ENCODE data around the gene PDCD1. TPM values are rescaled to one million over a fixed set of nuclear protein-coding genes. Genes with fewer than 3 reads are reported as not detected.
"Not testable (repeated sequence)": the region's sequence is repeated elsewhere in the genome, so short reads cannot be mapped to it uniquely, and the experiment has no call there.

Gene PDCD1
- total and polyA plus RNA-seq, 12 donors, result 1.3 to 14.2 (median 3.2) TPM

DNA sequence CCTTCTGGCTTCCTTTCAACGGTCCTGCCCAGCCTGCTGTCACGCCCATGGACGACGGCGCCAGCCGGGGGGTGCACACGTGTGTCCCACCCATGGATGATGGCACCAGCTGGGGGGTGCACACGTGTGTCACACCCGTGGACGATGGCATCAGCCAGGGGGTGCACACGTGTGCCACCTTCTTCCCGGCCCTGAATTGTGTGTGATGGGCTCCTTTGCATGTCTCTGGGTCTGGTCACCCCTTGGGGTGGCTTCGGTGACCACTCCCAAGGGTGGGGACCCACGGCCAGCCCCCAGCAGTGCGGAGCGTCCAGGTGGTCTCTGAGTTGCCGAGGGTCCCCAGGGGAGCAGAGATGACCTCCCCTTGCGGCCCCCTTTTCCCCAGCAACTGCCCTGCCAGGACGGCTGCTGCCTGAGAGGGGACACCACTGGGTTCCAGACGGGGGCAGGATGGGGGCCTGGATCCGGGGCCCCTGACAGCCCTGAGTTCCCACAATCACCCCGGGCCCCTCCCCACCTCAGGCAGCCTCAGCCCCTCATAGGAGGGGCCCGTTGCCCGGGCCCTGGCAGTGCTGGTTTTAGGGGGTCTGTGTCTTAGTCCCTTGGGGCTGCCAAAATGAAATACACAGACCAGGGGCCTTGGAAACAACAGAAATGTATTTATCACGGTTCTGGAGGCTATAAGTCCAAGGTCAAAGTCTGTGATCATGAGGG lies 40.3 kb downstream of the PDCD1 start:
- TF ChIP-seq, protein P1, sequence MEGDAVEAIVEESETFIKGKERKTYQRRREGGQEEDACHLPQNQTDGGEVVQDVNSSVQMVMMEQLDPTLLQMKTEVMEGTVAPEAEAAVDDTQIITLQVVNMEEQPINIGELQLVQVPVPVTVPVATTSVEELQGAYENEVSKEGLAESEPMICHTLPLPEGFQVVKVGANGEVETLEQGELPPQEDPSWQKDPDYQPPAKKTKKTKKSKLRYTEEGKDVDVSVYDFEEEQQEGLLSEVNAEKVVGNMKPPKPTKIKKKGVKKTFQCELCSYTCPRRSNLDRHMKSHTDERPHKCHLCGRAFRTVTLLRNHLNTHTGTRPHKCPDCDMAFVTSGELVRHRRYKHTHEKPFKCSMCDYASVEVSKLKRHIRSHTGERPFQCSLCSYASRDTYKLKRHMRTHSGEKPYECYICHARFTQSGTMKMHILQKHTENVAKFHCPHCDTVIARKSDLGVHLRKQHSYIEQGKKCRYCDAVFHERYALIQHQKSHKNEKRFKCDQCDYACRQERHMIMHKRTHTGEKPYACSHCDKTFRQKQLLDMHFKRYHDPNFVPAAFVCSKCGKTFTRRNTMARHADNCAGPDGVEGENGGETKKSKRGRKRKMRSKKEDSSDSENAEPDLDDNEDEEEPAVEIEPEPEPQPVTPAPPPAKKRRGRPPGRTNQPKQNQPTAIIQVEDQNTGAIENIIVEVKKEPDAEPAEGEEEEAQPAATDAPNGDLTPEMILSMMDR (IDR thresholded peaks at IDR 0.05), result no peak
- Histone ChIP-seq H3K27me3 (peaks cover 0 to 4% (median 0%) of the 10 kb centered on the region in 7 donors), H3K9me3 (no peaks in the 10 kb centered on the region), H3K36me3 (no peaks in the 10 kb centered on the region), H3K4me1 (peaks cover 0 to 36% (median 1%) of the 10 kb centered on the region in 9 donors), H3K4me3 (no peak overlapping the region), H3K27ac (peak overlapping the region in 1 of 10 donors; percentile 30)
- intact Hi-C loops (cut with DNase I), result no loop called here
- DNase-seq, result no peak
- WGBS, 2 donors, result 81 to 85% methylated on average over 25 of the region's 25 CpGs
- ATAC-seq, result no peak

GRCh38 chr2:241817821-241818215 lies 40.9 kb downstream of the PDCD1 start:
- WGBS, 2 donors, result 84 to 85% methylated on average over 10 of the region's 10 CpGs
- H3K27me3 ChIP-seq; ATAC-seq; H3K9me3 ChIP-seq; H3K4me3 ChIP-seq; DNase-seq; H3K36me3 ChIP-seq; intact Hi-C loops (cut with DNase I): not testable (repeated sequence)
- Histone ChIP-seq H3K27ac (peak overlapping the region in 4 of 10 donors; percentile 1 to 56 (median 35)), H3K4me1 (peaks cover 0 to 42% (median 6%) of the 10 kb centered on the region in 9 donors)

GRCh38 chr2:241817126-241817820 lies 41.4 kb downstream of the PDCD1 start:
- Histone ChIP-seq H3K27me3 (peaks cover 0 to 4% (median 0%) of the 10 kb centered on the region in 7 donors), H3K4me1 (peaks cover 0 to 45% (median 6%) of the 10 kb centered on the region in 9 donors), H3K4me3 (no peak overlapping the region), H3K27ac (peak overlapping the region in 4 of 10 donors; percentile 1 to 56 (median 35)), H3K9me3 (no peaks in the 10 kb centered on the region), H3K36me3 (no peaks in the 10 kb centered on the region)
- intact Hi-C loops (cut with DNase I), result no loop called here
- TF ChIP-seq, protein P1 (IDR thresholded peaks at IDR 0.05), result no peak
- no peak for DNase-seq
- ATAC-seq, result peak in 1 of 8 donors; percentile 12
- 39 to 46% methylated on average over 16 of the region's 16 CpGs for WGBS, 2 donors

- intact Hi-C loops (cut with DNase I), result no loop called here
- TF ChIP-seq, protein P1 (IDR thresholded peaks at IDR 0.05), result no peak
- 73 to 74% methylated on average over 33 of the region's 33 CpGs for WGBS, 2 donors
- H3K36me3 ChIP-seq, result no peaks in the 10 kb centered on the region
- peak overlapping the region in 4 of 10 donors; percentile 1 to 56 (median 35) for H3K27ac ChIP-seq
- H3K4me1 ChIP-seq, result peaks cover 0 to 40% (median 6%) of the 10 kb centered on the region in 9 donors
- peaks cover 0 to 4% (median 0%) of the 10 kb centered on the region in 7 donors for H3K27me3 ChIP-seq
- DNase-seq (no peak), ATAC-seq (no peak)
- no peak overlapping the region for H3K4me3 ChIP-seq
- H3K9me3 ChIP-seq, result no peaks in the 10 kb centered on the region
These were observed 42.1 kb downstream of the PDCD1 start for GRCh38 chr2:241816431-241817121.
